Measurements from ENCODE around the gene LRRC61. TPM values are rescaled to one million over a fixed set of nuclear protein-coding genes. Genes with fewer than 3 reads are reported as not detected.

The LRRC61 gene
- total and polyA plus RNA-seq, 2 of the 13 experiments (the other 11 are each of a cell fraction or from before 2014, with no cell fraction given): 33.0 to 34.8 TPM

- H2AFZ ChIP-seq (ENCODE audit: low read length): no peak overlapping the region
- H3K36me3 ChIP-seq (replicated peaks in 1 of 2; ENCODE audit: control insufficient read depth in 1 of 2, insufficient read depth in 2 of 2, low read length in 2 of 2): peaks cover 20 to 43% of the 10 kb centered on the region in 2 experiments
- no TSS peak for BruUV-seq (replicated peaks)
- H3K27me3 ChIP-seq (ENCODE audit: control insufficient read depth in 1 of 2, insufficient read depth in 2 of 2, low read length in 2 of 2): no peaks in the 10 kb centered on the region
- no peaks in the 10 kb centered on the region for H3K9me3 ChIP-seq (ENCODE audit: low read length)
- TF ChIP-seq U2AF1 (optimal IDR thresholded peaks at IDR 0.05; ENCODE audit: low read depth, low read length) (no peak), NFRKB (IDR thresholded peaks at IDR 0.05) (no peak), PCBP1 (IDR thresholded peaks at IDR 0.05; ENCODE audit: borderline replicate concordance, low read depth, low read length) (no peak), SIN3A (IDR thresholded peaks at IDR 0.05; ENCODE audit: borderline replicate concordance, low read depth, low read length) (no peak), ZNF550 (CRISPR knock-in tag; IDR thresholded peaks at IDR 0.05; ENCODE audit: borderline replicate concordance) (no peak), HOMEZ (CRISPR knock-in tag; IDR thresholded peaks at IDR 0.05; ENCODE audit: low read depth) (no peak), ZNF773 (CRISPR knock-in tag; IDR thresholded peaks at IDR 0.05; ENCODE audit: borderline replicate concordance) (no peak), MEIS2 (CRISPR knock-in tag; IDR thresholded peaks at IDR 0.05) (no peak), DNMT3B (CRISPR knock-in tag; conservative IDR thresholded peaks at IDR 0.05) (no peak), SRSF4 (IDR thresholded peaks at IDR 0.05; ENCODE audit: low read depth, low read length, poor library complexity, severe bottlenecking) (no peak), ZNF615 (CRISPR knock-in tag; IDR thresholded peaks at IDR 0.05; ENCODE audit: borderline replicate concordance) (no peak), ZNF414 (CRISPR knock-in tag; IDR thresholded peaks at IDR 0.05) (no peak), ZNF3 (CRISPR knock-in tag; IDR thresholded peaks at IDR 0.05) (no peak), ZNF83 (CRISPR knock-in tag; IDR thresholded peaks at IDR 0.05; ENCODE audit: borderline replicate concordance) (no peak), AGO2 (optimal IDR thresholded peaks at IDR 0.05; ENCODE audit: low read depth, low read length) (peak; percentile 62), POLR2G (IDR thresholded peaks at IDR 0.05; ENCODE audit: low read depth, low read length) (0 out of 2 replicates have a peak, but pooled peaks have one; percentile 36), ZNF609 (CRISPR knock-in tag; IDR thresholded peaks at IDR 0.05; ENCODE audit: borderline replicate concordance) (no peak)
- H3K4me2 ChIP-seq (ENCODE audit: low read depth, low read length): no peak overlapping the region
- H4K20me1 ChIP-seq (ENCODE audit: insufficient read depth, low read length): 0 out of 2 replicates have a peak, but pooled peaks cover 2% of the 10 kb centered on the region
- intact Hi-C loops (cut with micrococcal nuclease; ENCODE audit: unreplicated experiment): no loop called here
- DNase-seq (ENCODE audit: low spot score): no peak
- H3K9ac ChIP-seq (ENCODE audit: insufficient read depth, low read depth, low read length): no peak overlapping the region
- no peaks in the 10 kb centered on the region for H3K79me2 ChIP-seq (ENCODE audit: insufficient read depth, low read length)
- WGBS (ENCODE audit: low lambda C conversion rate): 93% methylated on average over 5 of the region's 10 CpGs
- FAIRE-seq: no peak
- in situ Hi-C loops (cut with HindIII; ENCODE audit: extremely low pct_ligation_motif_present, low pct_unique_long_range_greater_than_20kb): no loop called here
- ATAC-seq: no peak
- no peaks in the 10 kb centered on the region for H3K4me1 ChIP-seq (ENCODE audit: insufficient read depth, low read length)
- CTCF ChIA-PET (ENCODE audit: low intra/inter-chr PET ratio, low total read pairs): no interaction called here
- H3K27ac ChIP-seq (ENCODE audit: extremely low read length, insufficient read depth, low read length): no peak overlapping the region
- H3K4me3 ChIP-seq (replicated peaks in 1 of 3; ENCODE audit: insufficient read depth in 1 of 3, low read depth in 2 of 3, low read length in 3 of 3): no peak overlapping the region
- POLR2A ChIA-PET: no interaction called here
Measured at GRCh38 chr7:150333659-150334058, 10.5 kb downstream of the LRRC61 start.

Data from HepG2 (cell line).